ENCODE data around the gene FNDC3B.

Gene FNDC3B

GRCh38 chr3:172325461-172325860 is 286.1 kb downstream of the FNDC3B start:
- no peak for DNase-seq (ENCODE audit: low read depth in 2 of 2, low spot score in 1 of 2)

- no peak for DNase-seq (ENCODE audit: low read depth in 2 of 2, low spot score in 1 of 2)
These were observed 287.6 kb downstream of the FNDC3B start for GRCh38 chr3:172326993-172327392.

DNA sequence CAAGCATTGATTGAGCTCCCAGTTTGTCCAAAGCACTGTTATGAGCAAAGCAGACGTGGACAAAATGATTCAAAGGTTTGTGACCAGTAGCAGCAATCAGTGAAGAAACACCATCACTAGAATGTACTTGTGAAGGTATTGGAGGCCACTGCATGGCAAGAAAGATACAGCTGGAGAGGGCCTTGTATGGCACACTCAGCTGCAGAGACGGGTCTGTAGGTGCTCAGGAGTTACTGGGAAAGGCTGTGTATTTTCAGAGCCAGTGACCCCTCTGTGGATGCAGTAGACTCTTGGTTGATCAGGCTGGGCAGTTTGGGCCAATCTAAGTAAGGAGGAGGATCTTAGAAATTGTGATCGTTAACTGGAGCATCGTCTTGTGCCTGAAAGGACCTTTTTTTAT is 288.9 kb downstream of the FNDC3B start:
- no peak for DNase-seq (ENCODE audit: low read depth in 2 of 2, low spot score in 1 of 2)

DNA sequence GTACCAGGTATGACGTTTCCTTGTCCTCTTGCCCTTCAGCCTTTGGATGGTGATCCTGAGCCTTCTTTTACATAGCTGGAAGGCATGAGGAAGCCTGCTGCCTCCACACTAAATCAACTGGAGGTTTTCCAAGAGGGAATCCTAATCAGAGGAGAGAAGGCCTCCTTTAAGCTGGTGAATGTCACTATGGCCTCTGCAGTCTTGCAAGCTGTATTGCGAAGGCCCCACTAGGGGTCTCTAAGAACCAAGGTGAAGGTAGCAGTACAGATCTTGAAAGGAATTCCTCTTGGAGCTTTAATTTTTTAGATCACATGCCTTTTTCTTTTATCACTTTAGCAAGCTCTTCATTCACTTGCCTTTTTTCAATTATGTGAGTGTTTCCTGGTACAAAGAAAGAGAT is 289.7 kb downstream of the FNDC3B start:
- DNase-seq (ENCODE audit: low read depth in 2 of 2, low spot score in 1 of 2), result no peak

- no peak for DNase-seq (ENCODE audit: low read depth in 2 of 2, low spot score in 1 of 2)
These were observed 291.0 kb downstream of the FNDC3B start for GRCh38 chr3:172330413-172330812.

DNA sequence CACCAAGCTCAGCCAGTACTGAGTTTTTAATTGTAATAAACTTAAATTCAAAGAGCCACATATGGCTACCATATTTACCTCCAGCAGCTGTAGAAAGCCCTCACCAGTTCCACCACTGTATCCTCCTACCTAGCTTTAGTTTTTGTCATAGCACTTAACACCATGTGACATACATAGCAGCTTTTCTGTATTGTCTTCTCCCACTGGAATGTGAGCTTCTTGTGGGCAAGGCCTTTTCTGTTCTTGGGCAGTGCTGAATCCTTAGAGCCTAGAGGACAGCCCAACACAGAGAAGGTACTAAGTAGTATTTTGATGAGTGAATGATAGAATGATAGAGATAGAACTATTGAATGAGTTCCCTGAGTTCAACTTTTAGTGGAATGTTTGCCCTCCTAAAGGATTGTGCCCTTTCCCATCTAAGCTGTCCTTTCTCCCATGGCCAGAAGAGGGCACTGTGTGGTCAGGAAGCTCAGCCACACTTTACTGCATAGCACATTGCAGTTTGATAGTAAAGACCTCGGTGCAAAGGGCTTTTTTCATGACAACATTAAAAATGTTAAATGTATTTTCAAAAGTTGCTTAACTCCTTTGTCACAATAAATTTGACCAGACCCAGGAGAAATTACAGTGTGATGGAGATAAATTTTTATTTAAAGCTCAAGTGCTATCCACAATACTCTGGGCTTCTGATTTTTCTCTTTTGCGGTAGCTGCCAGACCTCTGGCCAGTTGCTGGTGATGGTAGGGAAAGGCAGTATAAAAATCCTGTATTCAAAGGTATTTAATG is 293.1 kb downstream of the FNDC3B start:
- DNase-seq (ENCODE audit: low read depth in 2 of 2, low spot score in 1 of 2), result peak; percentile 19 to 24

DNA sequence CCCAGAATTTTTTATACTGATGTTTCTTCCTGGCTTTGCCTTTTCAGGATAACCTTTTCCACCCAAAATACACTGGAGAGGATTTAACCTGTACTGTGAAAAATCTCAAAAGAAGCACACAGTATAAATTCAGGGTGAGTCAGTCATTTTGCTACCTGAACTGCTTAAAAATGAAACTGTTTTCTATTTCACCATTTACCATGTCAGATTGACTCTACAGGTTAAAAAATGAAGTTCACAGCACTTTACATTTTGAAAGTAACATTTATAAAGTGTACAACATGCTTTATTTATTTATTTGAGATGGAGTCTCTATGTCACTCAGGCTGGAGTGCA is 293.6 kb downstream of the FNDC3B start:
- DNase-seq (ENCODE audit: low read depth in 2 of 2, low spot score in 1 of 2), result no peak

- no peak for DNase-seq (ENCODE audit: low read depth in 2 of 2, low spot score in 1 of 2)
These were observed 294.5 kb downstream of the FNDC3B start for GRCh38 chr3:172333692-172334457.

DNA sequence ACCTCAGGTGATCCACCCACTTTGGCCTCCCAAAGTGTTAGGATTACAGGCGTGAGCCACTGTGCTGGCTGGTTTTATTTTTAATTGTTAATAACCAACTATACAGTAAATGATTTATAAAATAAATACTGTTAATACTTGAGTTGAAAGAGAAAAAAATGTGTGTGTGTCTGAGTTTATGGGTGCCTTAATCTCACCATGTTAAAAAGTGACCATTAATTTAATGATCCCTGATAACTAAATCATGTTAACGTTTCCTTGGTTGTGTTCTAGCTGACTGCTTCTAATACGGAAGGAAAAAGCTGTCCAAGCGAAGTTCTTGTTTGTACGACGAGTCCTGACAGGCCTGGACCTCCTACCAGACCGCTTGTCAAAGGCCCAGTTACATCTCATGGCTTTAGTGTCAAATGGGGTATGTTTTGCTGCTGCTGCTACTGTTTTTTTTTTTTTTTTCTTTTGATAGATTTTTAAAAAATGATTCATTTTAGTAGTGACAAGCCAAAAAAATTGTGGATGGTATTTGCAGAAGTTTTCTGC is 295.4 kb downstream of the FNDC3B start:
- DNase-seq (ENCODE audit: low read depth in 2 of 2, low spot score in 1 of 2), result no peak

- DNase-seq (ENCODE audit: low read depth in 2 of 2, low spot score in 1 of 2), result no peak
These were observed 300.5 kb downstream of the FNDC3B start for GRCh38 chr3:172339892-172340291.

- no peak for DNase-seq (ENCODE audit: low read depth in 2 of 2, low spot score in 1 of 2)
These were observed 301.2 kb downstream of the FNDC3B start for GRCh38 chr3:172340583-172340982.

DNA sequence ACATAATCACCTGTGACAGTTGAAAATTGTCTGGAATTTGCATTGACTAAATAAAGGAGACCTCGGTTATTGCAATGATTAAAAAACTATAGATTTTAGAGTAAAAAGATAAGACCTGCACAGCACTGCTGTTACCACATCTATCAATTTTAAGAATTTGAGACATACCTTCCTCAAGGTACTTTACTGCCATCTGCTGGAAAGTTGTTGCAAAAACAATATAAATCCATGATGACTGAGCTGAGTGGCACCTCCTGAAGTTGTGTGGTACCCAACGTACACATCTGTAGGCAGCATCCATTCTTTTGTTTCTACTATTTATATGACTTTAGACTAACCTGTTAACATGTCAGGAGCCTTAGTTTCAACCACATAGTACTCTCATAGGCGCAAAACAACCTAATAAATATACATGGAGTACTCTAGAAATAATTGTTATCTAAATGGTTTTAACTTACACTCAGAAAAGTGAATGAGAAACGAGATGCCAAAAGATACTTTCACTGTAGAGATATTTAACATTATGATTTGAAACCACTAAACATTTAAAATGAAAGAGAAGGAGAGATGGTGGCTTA is 302.2 kb downstream of the FNDC3B start:
- DNase-seq (ENCODE audit: low read depth in 2 of 2, low spot score in 1 of 2), result no peak

DNA sequence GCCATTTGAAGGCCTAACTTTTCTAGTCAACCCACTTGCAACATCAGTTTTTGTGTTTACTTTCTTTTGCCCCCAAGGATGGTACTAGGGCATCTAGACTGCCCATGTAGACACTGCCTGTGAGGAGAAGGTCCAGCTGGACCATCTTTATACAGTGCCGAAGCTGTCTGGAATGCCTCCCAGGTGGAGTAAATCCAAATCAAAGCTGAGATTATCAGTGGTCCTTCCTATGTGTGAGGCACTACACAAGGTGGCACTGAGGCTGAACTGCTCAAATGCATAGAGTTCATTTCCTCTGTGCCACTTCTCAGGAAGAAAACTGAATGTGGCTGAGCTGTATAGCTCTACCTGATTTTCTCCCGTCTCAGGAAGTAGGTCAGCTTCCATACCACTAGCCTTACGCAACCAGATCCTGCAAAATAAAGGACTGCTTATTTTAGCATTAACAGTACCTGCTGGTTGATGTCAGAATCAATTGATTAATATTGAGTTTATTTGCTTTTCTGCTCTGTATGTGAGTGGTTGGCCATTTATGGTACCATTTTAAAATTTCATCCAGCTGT is 302.8 kb downstream of the FNDC3B start:
- DNase-seq (ENCODE audit: low read depth in 2 of 2, low spot score in 1 of 2), result no peak

GRCh38 chr3:172343117-172343516 is 303.7 kb downstream of the FNDC3B start:
- DNase-seq (ENCODE audit: low read depth in 2 of 2, low spot score in 1 of 2), result no peak

DNA sequence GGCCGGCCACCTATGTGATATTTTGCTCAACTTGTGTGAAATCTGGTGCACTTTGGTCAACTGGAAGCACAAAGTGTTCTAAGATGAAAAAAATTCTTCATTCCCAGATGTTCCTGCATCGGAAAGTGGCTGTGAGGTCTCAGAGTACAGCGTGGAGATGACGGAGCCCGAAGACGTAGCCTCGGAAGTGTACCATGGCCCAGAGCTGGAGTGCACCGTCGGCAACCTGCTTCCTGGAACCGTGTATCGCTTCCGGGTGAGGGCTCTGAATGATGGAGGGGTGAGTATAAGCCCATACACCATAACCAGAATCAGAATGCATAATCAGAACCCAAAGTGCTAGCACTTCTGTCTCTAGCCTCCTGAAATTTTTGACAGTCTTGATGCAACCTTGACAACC is 304.6 kb downstream of the FNDC3B start:
- DNase-seq (ENCODE audit: low read depth in 2 of 2, low spot score in 1 of 2), result no peak

DNA sequence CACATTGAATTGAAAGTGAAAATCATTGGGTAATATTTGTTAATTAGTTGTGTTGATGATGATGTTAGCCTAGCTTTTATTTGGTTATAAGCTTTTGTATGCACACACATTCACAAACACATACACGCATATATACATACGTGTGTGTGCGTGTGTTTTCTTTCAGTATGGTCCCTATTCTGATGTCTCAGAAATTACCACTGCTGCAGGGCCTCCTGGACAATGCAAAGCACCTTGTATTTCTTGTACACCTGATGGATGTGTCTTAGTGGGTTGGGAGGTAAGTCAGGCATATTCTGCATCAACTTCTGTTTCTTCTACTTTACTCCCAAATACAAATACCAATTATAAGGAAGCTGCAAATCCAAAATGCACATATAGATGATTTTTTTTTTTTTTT is 306.8 kb downstream of the FNDC3B start:
- no peak for DNase-seq (ENCODE audit: low read depth in 2 of 2, low spot score in 1 of 2)

DNA sequence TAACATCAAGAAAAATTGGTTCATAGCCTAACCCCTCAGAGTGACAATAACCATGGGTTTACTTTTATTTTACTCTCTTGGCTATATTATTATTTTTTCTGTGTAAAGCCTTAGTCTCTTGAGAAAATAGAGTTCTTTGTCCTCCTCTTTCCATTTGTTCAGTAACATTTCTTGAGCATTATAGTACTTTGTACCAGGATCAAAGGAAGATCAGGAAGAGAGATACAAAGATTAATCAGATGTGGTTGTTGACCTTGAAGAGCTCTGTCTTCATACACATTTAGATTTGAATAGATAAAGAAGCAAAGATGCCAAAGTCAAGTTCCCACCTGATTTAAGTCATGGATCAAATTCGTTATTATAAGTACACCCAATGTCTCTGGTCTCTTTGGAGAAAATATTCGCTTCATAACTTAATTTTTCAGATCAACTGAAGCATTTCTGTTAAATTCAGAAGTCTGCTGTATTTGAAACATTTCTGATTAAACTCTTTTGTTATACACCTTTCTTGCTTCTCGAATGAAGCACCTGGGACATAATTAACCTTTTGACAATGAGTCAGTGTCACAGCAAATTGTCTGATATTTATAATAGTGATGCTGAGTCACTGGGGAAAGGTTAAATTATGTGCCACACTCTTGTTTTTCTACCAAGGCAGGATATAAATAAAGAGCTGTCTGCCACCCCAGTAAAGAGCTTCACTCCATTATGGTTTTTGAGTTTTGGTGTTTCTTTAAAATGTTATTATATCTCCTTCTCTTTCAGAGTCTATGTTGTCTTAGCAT is 308.7 kb downstream of the FNDC3B start:
- DNase-seq (ENCODE audit: low read depth in 2 of 2, low spot score in 1 of 2), result no peak

DNA sequence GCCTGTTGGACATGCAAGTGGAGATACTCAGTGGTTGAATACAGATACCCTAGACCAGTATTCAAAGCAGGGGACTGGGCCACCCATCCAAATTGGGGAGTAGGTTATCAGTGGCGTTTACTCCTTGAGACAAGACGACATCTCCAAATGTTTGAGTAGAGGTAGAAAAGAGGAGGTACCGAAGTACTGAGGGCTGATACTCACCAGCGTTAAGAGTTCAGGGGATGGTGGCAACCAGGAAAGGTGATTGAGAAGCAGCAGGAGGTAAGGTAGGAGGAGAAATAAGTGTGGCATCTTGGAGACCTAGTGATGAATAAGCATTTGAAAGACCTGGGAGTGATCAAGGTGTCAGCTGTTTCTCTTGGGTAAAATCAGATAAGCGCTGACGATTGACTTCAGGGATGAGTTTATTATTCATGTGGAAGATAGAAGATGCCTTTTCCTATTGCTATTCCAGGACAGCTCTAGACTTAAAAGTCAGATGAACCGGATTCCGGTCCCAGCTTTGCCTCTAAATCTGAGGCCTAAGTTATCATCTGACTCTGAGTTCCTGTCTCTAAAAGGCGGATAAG is 312.6 kb downstream of the FNDC3B start:
- DNase-seq (ENCODE audit: low read depth in 2 of 2, low spot score in 1 of 2), result no peak

DNA sequence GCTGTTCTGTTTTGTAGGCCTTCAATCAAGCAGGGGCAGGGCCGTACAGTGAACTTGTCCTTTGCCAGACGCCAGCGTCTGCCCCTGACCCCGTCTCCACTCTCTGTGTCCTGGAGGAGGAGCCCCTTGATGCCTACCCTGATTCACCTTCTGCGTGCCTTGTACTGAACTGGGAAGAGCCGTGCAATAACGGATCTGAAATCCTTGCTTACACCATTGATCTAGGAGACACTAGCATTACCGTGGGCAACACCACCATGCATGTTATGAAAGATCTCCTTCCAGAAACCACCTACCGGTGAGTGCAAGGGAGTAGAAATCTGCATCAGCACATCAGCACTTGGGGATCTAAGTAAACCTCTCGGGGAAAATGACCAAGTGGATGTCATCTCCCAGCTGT is 313.4 kb downstream of the FNDC3B start:
- DNase-seq (ENCODE audit: low read depth in 2 of 2, low spot score in 1 of 2), result no peak

DNA sequence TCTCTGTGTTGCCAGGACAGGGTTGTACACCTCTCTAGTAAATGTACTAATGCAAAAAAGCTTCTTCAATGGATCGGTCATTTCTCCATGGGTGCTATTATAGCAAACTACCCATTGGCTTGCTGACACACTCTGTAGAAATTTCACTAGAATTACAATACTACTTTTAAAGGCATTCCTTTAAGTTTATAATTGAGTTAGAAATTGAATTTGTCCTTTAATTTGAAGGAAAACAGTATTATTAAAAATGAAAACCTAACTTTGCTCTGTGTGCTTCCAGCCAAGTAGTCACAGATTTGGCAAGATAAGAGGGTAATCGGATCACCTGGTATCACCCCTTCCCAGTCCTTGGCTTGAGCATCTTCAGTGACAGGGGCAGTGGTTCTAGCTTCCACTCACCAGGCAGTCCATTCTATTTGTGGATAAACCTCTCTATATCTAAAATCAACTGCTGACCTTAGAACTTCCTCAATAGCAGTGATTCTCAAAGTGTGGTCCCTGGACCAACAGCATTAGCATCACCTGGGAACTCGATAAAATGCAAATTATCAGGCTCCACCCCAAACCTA is 315.6 kb downstream of the FNDC3B start:
- DNase-seq (ENCODE audit: low read depth in 2 of 2, low spot score in 1 of 2), result no peak

All from stimulated activated CD8-positive, alpha-beta memory T cell treated with anti-CD3 and anti-CD28 coated beads, Interleukin-4, amount 100 ng/mL, for 4 hours (primary cell).